Measurements from ENCODE around the gene FAM83F. TPM values are rescaled to one million over a fixed set of nuclear protein-coding genes. Genes with fewer than 3 reads are reported as not detected.

The FAM83F gene
- total RNA-seq, 1 donor from 2014 or later: 1.1 TPM

DNA sequence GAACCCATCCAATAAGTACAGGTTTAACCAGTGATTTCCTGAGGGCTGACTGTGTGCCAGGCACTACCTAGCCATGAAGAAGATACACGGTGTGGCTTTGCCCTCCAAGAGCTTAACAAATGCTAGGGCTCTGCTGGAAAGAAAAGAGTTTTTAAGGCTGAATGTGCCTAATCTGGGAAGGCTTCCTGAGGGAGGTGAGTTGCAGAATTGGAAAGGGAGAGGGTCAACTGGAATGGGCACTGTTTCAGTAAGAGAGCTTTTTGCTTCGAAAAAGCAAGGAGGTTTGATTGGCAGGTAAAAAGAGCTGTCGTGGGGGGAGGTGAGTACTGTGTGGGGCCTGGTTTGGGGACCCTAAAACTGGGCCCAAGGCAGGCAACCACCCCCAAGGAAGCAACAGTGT is 2.7 kb downstream of the FAM83F start:
- Mint-ChIP-seq H3K27ac (ENCODE audit: unreplicated experiment) (peak overlapping the region; percentile 99), H3K4me3 (ENCODE audit: unreplicated experiment) (peak overlapping the region; percentile 26), H3K9me3 (ENCODE audit: unreplicated experiment) (peaks cover 5% of the 10 kb centered on the region), H3K36me3 (ENCODE audit: unreplicated experiment) (no peaks in the 10 kb centered on the region), H3K4me1 (ENCODE audit: low read depth, unreplicated experiment) (peaks cover 49% of the 10 kb centered on the region), H3K27me3 (ENCODE audit: unreplicated experiment) (peaks cover 13% of the 10 kb centered on the region)
- DNase-seq: no peak
- TF ChIP-seq, protein P1, sequence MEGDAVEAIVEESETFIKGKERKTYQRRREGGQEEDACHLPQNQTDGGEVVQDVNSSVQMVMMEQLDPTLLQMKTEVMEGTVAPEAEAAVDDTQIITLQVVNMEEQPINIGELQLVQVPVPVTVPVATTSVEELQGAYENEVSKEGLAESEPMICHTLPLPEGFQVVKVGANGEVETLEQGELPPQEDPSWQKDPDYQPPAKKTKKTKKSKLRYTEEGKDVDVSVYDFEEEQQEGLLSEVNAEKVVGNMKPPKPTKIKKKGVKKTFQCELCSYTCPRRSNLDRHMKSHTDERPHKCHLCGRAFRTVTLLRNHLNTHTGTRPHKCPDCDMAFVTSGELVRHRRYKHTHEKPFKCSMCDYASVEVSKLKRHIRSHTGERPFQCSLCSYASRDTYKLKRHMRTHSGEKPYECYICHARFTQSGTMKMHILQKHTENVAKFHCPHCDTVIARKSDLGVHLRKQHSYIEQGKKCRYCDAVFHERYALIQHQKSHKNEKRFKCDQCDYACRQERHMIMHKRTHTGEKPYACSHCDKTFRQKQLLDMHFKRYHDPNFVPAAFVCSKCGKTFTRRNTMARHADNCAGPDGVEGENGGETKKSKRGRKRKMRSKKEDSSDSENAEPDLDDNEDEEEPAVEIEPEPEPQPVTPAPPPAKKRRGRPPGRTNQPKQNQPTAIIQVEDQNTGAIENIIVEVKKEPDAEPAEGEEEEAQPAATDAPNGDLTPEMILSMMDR (IDR thresholded peaks at IDR 0.05; ENCODE audit: partially characterized antibody, unreplicated experiment): no peak

- Mint-ChIP-seq H3K9me3 (ENCODE audit: unreplicated experiment) (peaks cover 5% of the 10 kb centered on the region), H3K4me3 (ENCODE audit: unreplicated experiment) (peak overlapping the region; percentile 57), H3K27me3 (ENCODE audit: unreplicated experiment) (peaks cover 14% of the 10 kb centered on the region), H3K4me1 (ENCODE audit: low read depth, unreplicated experiment) (peaks cover 52% of the 10 kb centered on the region), H3K36me3 (ENCODE audit: unreplicated experiment) (no peaks in the 10 kb centered on the region), H3K27ac (ENCODE audit: unreplicated experiment) (peak overlapping the region; percentile 99)
- TF ChIP-seq, protein P1 (IDR thresholded peaks at IDR 0.05; ENCODE audit: partially characterized antibody, unreplicated experiment): no peak
- peak; percentile 65 for DNase-seq
Observed at GRCh38 chr22:39997939-39998726, 3.4 kb downstream of the FAM83F start.

- peak overlapping the region; percentile 64 for H3K4me3 Mint-ChIP-seq (ENCODE audit: unreplicated experiment)
Observed at GRCh38 chr22:39999144-39999757, 4.5 kb downstream of the FAM83F start.

DNA sequence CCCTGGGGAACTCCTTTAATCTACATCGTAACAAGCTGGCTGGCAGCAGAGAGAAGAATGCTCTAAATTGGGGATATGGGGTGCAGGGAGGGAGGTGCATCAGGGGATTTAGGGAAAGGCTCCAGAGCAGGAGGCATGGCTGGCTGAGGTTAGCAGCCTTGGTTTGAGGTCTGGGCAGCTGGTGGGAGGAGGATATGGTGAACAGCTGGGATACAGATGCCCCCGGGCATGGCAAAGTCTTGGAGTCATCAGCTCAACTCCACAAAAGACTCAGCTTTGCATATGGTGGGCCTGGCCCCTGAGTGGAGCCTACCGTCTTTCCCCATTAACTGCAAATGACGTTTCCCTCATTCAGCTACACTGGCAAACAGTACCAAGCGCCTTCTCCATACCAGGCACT is 5.4 kb downstream of the FAM83F start:
- Mint-ChIP-seq H3K27me3 (ENCODE audit: unreplicated experiment) (peaks cover 14% of the 10 kb centered on the region), H3K27ac (ENCODE audit: unreplicated experiment) (peak overlapping the region; percentile 72)
- TF ChIP-seq, protein P1 (IDR thresholded peaks at IDR 0.05; ENCODE audit: partially characterized antibody, unreplicated experiment): no peak

More at GRCh38 chr22:39999144-39999757, 4.5 kb downstream of the FAM83F start:
- Mint-ChIP-seq H3K4me1 (ENCODE audit: low read depth, unreplicated experiment) (peaks cover 55% of the 10 kb centered on the region), H3K9me3 (ENCODE audit: unreplicated experiment) (peaks cover 5% of the 10 kb centered on the region), H3K27ac (ENCODE audit: unreplicated experiment) (peak overlapping the region; percentile 99), H3K27me3 (ENCODE audit: unreplicated experiment) (peaks cover 14% of the 10 kb centered on the region), H3K36me3 (ENCODE audit: unreplicated experiment) (no peaks in the 10 kb centered on the region)
- no peak for DNase-seq
- TF ChIP-seq, protein P1 (IDR thresholded peaks at IDR 0.05; ENCODE audit: partially characterized antibody, unreplicated experiment): no peak

GRCh38 chr22:40001106-40001505 is 6.4 kb downstream of the FAM83F start:
- TF ChIP-seq, protein P1 (IDR thresholded peaks at IDR 0.05; ENCODE audit: partially characterized antibody, unreplicated experiment): no peak
- DNase-seq: no peak
- Mint-ChIP-seq H3K4me1 (ENCODE audit: low read depth, unreplicated experiment) (peaks cover 64% of the 10 kb centered on the region), H3K36me3 (ENCODE audit: unreplicated experiment) (no peaks in the 10 kb centered on the region), H3K27ac (ENCODE audit: unreplicated experiment) (no peak overlapping the region), H3K27me3 (ENCODE audit: unreplicated experiment) (peaks cover 11% of the 10 kb centered on the region), H3K4me3 (ENCODE audit: unreplicated experiment) (peak overlapping the region; percentile 6), H3K9me3 (ENCODE audit: unreplicated experiment) (peaks cover 4% of the 10 kb centered on the region)

More for the DNA sequence above, 5.4 kb downstream of the FAM83F start:
- peaks cover 59% of the 10 kb centered on the region for H3K4me1 Mint-ChIP-seq (ENCODE audit: low read depth, unreplicated experiment)
- peak overlapping the region; percentile 25 for H3K4me3 Mint-ChIP-seq (ENCODE audit: unreplicated experiment)
- H3K36me3 Mint-ChIP-seq (ENCODE audit: unreplicated experiment): no peaks in the 10 kb centered on the region
- DNase-seq: no peak
- peaks cover 5% of the 10 kb centered on the region for H3K9me3 Mint-ChIP-seq (ENCODE audit: unreplicated experiment)
